HepG2 (cell line): ENCODE data around the gene SYP. TPM values are rescaled to one million over a fixed set of nuclear protein-coding genes. Genes with fewer than 3 reads are reported as not detected.
A peak's percentile ranks its signal among the peaks of the same experiment; 100 is the strongest.

Experiments used
- ADNP ChIP-seq: sonication (generic); formaldehyde crosslinking; IDR thresholded peaks from 2 replicates; pipeline ENCODE4 v1.4.0; 2020; ENCODE audit warnings: missing genetic modification reagents
- CBX5 ChIP-seq: sonication (generic); formaldehyde crosslinking; IDR thresholded peaks from 2 replicates; pipeline ENCODE4 v1.4.0; 2020; ENCODE audit warnings: missing genetic modification reagents, borderline replicate concordance
- EP300 ChIP-seq, 3 experiments: sonication (generic) in 1 of 3; formaldehyde crosslinking in 1 of 3; IDR thresholded peaks; 2 replicates each; pipeline versions ENCODE4 v1.5.1 to v1.6.1; 2011 to 2020; ENCODE audit warnings: low read depth in 2 of 3, low read length in 2 of 3, borderline replicate concordance in 1 of 3, improper control_type of control experiment in 1 of 3, mild to moderate bottlenecking in 1 of 3, missing genetic modification reagents in 1 of 3, moderate library complexity in 1 of 3
- FOXK1 ChIP-seq: sonication (generic); formaldehyde crosslinking; IDR thresholded peaks from 2 replicates; pipeline ENCODE4 v1.4.0; 2020; ENCODE audit warnings: low read depth, missing genetic modification reagents, borderline replicate concordance
- HNRNPUL1 ChIP-seq: fragments of 200-400 bp; formaldehyde crosslinking; IDR thresholded peaks from 2 replicates; pipeline ENCODE4 v1.6.1; 2017; ENCODE audit warnings: low read depth, mild to moderate bottlenecking, low read length, moderate library complexity
- KDM2A ChIP-seq: sonication (generic); formaldehyde crosslinking; IDR thresholded peaks from 2 replicates; pipeline ENCODE4 v1.4.0; 2020; ENCODE audit warnings: low read depth, missing genetic modification reagents, borderline replicate concordance
- MED13 ChIP-seq: sonication (generic); formaldehyde crosslinking; IDR thresholded peaks from 2 replicates; pipeline ENCODE4 v1.5.0; 2020; ENCODE audit warnings: missing genetic modification reagents
- POGZ ChIP-seq: sonication (generic); formaldehyde crosslinking; IDR thresholded peaks from 2 replicates; pipeline ENCODE4 v1.4.0; 2020; ENCODE audit warnings: mild to moderate bottlenecking, missing genetic modification reagents
- SMYD3 ChIP-seq: sonication (generic); formaldehyde crosslinking; IDR thresholded peaks from 2 replicates; pipeline ENCODE4 v1.8.1; 2023; ENCODE audit warnings: mild to moderate bottlenecking, missing genetic modification reagents
- TEAD2 ChIP-seq: sonication (generic); formaldehyde crosslinking; IDR thresholded peaks from 2 replicates; pipeline ENCODE4 v1.9.0; 2021; ENCODE audit warnings: missing genetic modification reagents
- THYN1 ChIP-seq: sonication (generic); formaldehyde crosslinking; IDR thresholded peaks from 2 replicates; pipeline ENCODE4 v1.8.1; 2023; ENCODE audit warnings: low read depth, mild to moderate bottlenecking, moderate library complexity, missing genetic modification reagents, borderline replicate concordance
- U2AF2 ChIP-seq: fragments of 200-400 bp; formaldehyde crosslinking; IDR thresholded peaks from 2 replicates; pipeline ENCODE4 v1.6.1; 2017; ENCODE audit warnings: low read depth, mild to moderate bottlenecking, low read length
- ZBTB38 ChIP-seq: sonication (generic); formaldehyde crosslinking; IDR thresholded peaks from 2 replicates; pipeline ENCODE4 v1.5.1; 2020; ENCODE audit warnings: mild to moderate bottlenecking, missing genetic modification reagents
- ZMYM4 ChIP-seq: sonication (generic); formaldehyde crosslinking; IDR thresholded peaks from 2 replicates; pipeline ENCODE4 v1.8.1; 2023; ENCODE audit warnings: mild to moderate bottlenecking, missing genetic modification reagents
- ZNF143 ChIP-seq: sonication (generic); formaldehyde crosslinking; IDR thresholded peaks from 2 replicates; pipeline ENCODE4 v1.4.0; 2020; ENCODE audit warnings: missing genetic modification reagents
- ZNF3 ChIP-seq: IDR thresholded peaks from 2 replicates; pipeline ENCODE4 v1.7.0; 2017; ENCODE audit warnings: inconsistent platforms
- ZNF335 ChIP-seq: sonication (generic); formaldehyde crosslinking; IDR thresholded peaks from 2 replicates; pipeline ENCODE4 v1.4.0; 2020; ENCODE audit warnings: missing genetic modification reagents
- ZNF572 ChIP-seq: sonication (generic); formaldehyde crosslinking; IDR thresholded peaks from 2 replicates; pipeline ENCODE4 v1.5.1; 2020; ENCODE audit warnings: mild to moderate bottlenecking, missing genetic modification reagents
- ZNF652 ChIP-seq: IDR thresholded peaks from 2 replicates; pipeline ENCODE4 v1.6.1; 2016; ENCODE audit warnings: low read depth, borderline replicate concordance
- ZNF660 ChIP-seq: sonication (generic); formaldehyde crosslinking; IDR thresholded peaks from 2 replicates; pipeline ENCODE4 v1.5.1; 2020; ENCODE audit warnings: mild to moderate bottlenecking, low read depth, missing genetic modification reagents, borderline replicate concordance
- ZNF691 ChIP-seq: sonication (generic); formaldehyde crosslinking; IDR thresholded peaks from 2 replicates; pipeline ENCODE4 v1.4.0; 2020; ENCODE audit warnings: missing genetic modification reagents, low read depth, mild to moderate bottlenecking, borderline replicate concordance
- ZNF775 ChIP-seq: sonication (generic); formaldehyde crosslinking; IDR thresholded peaks from 2 replicates; pipeline ENCODE4 v1.4.0; 2020; ENCODE audit warnings: missing genetic modification reagents, mild to moderate bottlenecking, moderate library complexity, borderline replicate concordance
- ZNF879 ChIP-seq: sonication (generic); formaldehyde crosslinking; IDR thresholded peaks from 2 replicates; pipeline ENCODE4 v1.8.1; 2023; ENCODE audit warnings: missing genetic modification reagents
- polyA plus RNA-seq, 8 experiments: library from polyadenylated mRNA; depleted of rRNA in 3 of 8; stranded (reverse) in 7 of 8; unstranded in 1 of 8; fragments of >200 nt; fragmentation: Illumina TruSeq in 4 of 8; extraction: Trizol in 4 of 8; gene quantifications; 2 replicates each; pipeline versions ENCODE4 v1.2.1 to v1.2.3, GENCODE V29; 2011 to 2016; ENCODE audit warnings: low read depth in 4 of 8, missing spikeins in 1 of 8, mixed read lengths in 1 of 8; ENCODE audit not compliant: insufficient read depth in 1 of 8
- total RNA-seq, 5 experiments: library from RNA; depleted of rRNA; stranded (reverse); fragments of >200 nt; fragmentation: Illumina TruSeq; extraction: Trizol; gene quantifications; 2 replicates each; pipeline ENCODE4 v1.2.3, GENCODE V29; 2016; ENCODE audit warnings: low read depth in 1 of 5
- TF ChIP-seq, protein P1 (sequence below): sonication (generic); formaldehyde crosslinking; IDR thresholded peaks from 2 replicates; pipeline ENCODE4 v1.5.0; 2020; ENCODE audit warnings: mild to moderate bottlenecking, missing genetic modification reagents, moderate library complexity
- TF ChIP-seq, protein P2 (sequence below): sonication (generic); formaldehyde crosslinking; IDR thresholded peaks from 2 replicates; pipeline ENCODE4 v1.4.0; 2020; ENCODE audit warnings: low read depth, mild to moderate bottlenecking, missing genetic modification reagents
- TF ChIP-seq, protein P3 (sequence below): sonication (generic); formaldehyde crosslinking; IDR thresholded peaks from 2 replicates; pipeline ENCODE4 v1.5.0; 2020; ENCODE audit warnings: mild to moderate bottlenecking, low read depth, missing genetic modification reagents, borderline replicate concordance

Gene SYP
- total and polyA plus RNA-seq, 2 of the 13 experiments (the other 11 are each of a cell fraction or from before 2014, with no cell fraction given) = 2.0 to 2.5 TPM

DNA sequence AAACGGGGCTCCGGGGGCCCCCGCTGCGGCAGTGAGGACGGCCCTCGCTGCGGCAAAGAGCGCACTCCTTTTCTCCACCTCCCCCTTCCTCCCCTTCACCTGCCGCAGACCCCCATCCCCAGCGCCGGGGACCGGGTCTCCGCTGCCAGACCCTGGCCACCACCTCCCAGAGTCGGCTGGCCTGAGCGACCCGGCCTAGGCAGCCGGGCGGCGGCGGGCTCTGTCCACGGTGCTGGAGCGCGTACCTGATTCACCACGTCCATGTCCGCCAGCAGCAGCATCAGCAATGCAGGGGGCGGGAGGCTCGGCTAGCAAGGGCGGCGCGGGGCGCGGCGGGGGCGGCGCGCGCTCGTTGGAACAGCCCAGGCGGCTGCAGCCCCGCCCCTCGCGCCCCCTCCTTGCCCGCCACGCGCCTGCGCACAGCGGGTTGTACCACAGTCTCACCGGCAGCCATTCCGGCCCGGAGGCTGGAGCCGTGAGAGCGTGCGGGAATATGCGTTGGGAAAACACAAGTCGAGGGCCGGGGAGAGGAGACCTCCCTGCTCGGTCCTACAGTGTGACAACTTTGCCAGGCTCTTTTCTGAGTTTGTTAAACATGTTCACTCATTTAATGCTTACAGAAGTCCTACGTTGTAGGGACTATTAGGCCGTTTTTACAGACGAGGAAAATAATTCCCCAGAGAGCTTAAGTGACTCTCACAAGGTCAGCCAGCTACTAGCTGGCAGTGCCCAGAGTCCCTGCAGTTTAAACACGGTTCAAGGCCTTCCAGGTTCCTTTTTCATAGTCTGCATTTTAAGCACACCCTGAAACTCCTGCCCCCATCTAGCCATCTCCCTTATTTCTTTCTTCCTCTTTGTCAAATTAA, at the start of gene SYP (continued):
- no peak for TF ChIP-seq ZNF335 (CRISPR knock-in tag)
- TF ChIP-seq ADNP (CRISPR knock-in tag) = no peak
- TF ChIP-seq ZNF660 (CRISPR knock-in tag) = no peak
- no peak for TF ChIP-seq U2AF2
- no peak for TF ChIP-seq POGZ (CRISPR knock-in tag)
- TF ChIP-seq HNRNPUL1 = no peak
- TF ChIP-seq EP300 (IDR thresholded peaks at IDR 0.05; ENCODE audit: low read depth in 2 of 2, low read length in 2 of 2) = peak in 1 of 2 experiments; percentile 98; a peak in 2 of 4 replicates
- TF ChIP-seq EP300 (CRISPR knock-in tag; IDR thresholded peaks at IDR 0.05; ENCODE audit: borderline replicate concordance) = no peak
- TF ChIP-seq ZNF652 (CRISPR knock-in tag) = no peak
- TF ChIP-seq ZNF879 (CRISPR knock-in tag) = 0 out of 2 replicates have a peak, but pooled peaks have one; percentile 44
- TF ChIP-seq FOXK1 (CRISPR knock-in tag) = peak; percentile 76; the same call in 1 of the 2 replicates
- TF ChIP-seq ZNF143 (CRISPR knock-in tag) = no peak
- TF ChIP-seq THYN1 (CRISPR knock-in tag) = no peak
- TF ChIP-seq ZNF775 (CRISPR knock-in tag) = no peak
- no peak for TF ChIP-seq TEAD2 (CRISPR knock-in tag)
- peak; percentile 45 for TF ChIP-seq ZBTB38 (CRISPR knock-in tag)
- TF ChIP-seq, protein P1, sequence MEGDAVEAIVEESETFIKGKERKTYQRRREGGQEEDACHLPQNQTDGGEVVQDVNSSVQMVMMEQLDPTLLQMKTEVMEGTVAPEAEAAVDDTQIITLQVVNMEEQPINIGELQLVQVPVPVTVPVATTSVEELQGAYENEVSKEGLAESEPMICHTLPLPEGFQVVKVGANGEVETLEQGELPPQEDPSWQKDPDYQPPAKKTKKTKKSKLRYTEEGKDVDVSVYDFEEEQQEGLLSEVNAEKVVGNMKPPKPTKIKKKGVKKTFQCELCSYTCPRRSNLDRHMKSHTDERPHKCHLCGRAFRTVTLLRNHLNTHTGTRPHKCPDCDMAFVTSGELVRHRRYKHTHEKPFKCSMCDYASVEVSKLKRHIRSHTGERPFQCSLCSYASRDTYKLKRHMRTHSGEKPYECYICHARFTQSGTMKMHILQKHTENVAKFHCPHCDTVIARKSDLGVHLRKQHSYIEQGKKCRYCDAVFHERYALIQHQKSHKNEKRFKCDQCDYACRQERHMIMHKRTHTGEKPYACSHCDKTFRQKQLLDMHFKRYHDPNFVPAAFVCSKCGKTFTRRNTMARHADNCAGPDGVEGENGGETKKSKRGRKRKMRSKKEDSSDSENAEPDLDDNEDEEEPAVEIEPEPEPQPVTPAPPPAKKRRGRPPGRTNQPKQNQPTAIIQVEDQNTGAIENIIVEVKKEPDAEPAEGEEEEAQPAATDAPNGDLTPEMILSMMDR (CRISPR knock-in tag) = peak; percentile 36; the same call in 1 of the 2 replicates
- TF ChIP-seq ZMYM4 (CRISPR knock-in tag) = peak; percentile 89
- TF ChIP-seq, protein P2, sequence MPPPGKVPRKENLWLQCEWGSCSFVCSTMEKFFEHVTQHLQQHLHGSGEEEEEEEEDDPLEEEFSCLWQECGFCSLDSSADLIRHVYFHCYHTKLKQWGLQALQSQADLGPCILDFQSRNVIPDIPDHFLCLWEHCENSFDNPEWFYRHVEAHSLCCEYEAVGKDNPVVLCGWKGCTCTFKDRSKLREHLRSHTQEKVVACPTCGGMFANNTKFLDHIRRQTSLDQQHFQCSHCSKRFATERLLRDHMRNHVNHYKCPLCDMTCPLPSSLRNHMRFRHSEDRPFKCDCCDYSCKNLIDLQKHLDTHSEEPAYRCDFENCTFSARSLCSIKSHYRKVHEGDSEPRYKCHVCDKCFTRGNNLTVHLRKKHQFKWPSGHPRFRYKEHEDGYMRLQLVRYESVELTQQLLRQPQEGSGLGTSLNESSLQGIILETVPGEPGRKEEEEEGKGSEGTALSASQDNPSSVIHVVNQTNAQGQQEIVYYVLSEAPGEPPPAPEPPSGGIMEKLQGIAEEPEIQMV (CRISPR knock-in tag) = peak; percentile 55; the same call in 1 of the 2 replicates
- TF ChIP-seq ZNF572 (CRISPR knock-in tag) = no peak
- TF ChIP-seq KDM2A (CRISPR knock-in tag) = peak; percentile 87
- no peak for TF ChIP-seq MED13 (CRISPR knock-in tag)
- no peak for TF ChIP-seq ZNF3 (CRISPR knock-in tag)
- peak; percentile 64 for TF ChIP-seq CBX5 (CRISPR knock-in tag)
- TF ChIP-seq ZNF691 (CRISPR knock-in tag) = peak; percentile 77; the same call in 1 of the 2 replicates
- TF ChIP-seq SMYD3 = no peak
- TF ChIP-seq, protein P3, sequence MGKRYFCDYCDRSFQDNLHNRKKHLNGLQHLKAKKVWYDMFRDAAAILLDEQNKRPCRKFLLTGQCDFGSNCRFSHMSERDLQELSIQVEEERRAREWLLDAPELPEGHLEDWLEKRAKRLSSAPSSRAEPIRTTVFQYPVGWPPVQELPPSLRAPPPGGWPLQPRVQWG (CRISPR knock-in tag) = no peak
